ENCODE results near the gene FAF2. TPM values are rescaled to one million over a fixed set of nuclear protein-coding genes. Genes with fewer than 3 reads are reported as not detected.
"Not testable (repeated sequence)": the region's sequence is repeated elsewhere in the genome, so short reads cannot be mapped to it uniquely, and the experiment has no call there.

FAF2 gene
- total RNA-seq, 4 donors from 2014 or later = 25.3 to 27.7 (median 25.5) TPM

DNA sequence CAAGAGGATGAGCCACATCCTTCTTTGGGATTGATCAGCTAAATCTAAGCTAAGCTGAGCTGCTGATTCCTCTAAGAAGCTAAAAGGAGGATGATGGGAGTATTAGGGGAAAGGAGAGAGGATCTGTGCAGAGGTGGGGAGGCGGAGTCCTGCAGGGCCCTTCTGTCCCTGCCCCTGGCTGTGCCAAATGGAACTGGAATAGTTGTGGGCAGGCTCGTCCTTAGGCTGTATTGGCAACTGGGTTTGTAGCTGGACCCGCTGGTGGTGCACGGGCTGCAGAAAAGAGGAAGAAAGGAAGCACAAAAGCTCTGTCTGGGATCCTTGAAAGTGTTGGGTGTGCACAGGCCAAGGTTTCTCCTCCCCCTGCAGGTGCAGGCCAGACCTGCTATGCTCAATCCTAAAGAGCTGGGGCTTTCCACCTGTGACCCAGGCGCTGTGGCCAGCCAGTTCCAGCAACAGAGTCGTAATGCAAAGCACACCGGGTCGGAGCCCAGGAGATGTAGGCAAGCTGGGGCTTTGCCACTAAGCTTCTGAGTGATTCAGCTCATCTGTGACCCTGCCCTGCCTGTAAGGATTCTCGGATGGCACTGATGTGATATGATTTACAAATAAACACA lies 41.6 kb upstream of the FAF2 start:
- Histone ChIP-seq H3K9me3 (no peaks in the 10 kb centered on the region), H3K36me3 (peaks cover 0 to 77% of the 10 kb centered on the region in 2 donors), H3K27me3 (no peaks in the 10 kb centered on the region), H3K27ac (no peak overlapping the region), H3K4me1 (peaks cover 0 to 43% (median 4%) of the 10 kb centered on the region in 3 donors), H3K4me3 (no peak overlapping the region)
- ATAC-seq = no peak
- WGBS, 2 donors (ENCODE audit: low coverage in 1 of 2) = 73% methylated on average over 6 of the region's 9 CpGs; no CpG with 5 or more reads in 1 of the 2 donors
- no peak for TF ChIP-seq POLR2A (IDR thresholded peaks at IDR 0.05)
- TF ChIP-seq EP300 (IDR thresholded peaks at IDR 0.05) = no peak
- TF ChIP-seq, protein P1, sequence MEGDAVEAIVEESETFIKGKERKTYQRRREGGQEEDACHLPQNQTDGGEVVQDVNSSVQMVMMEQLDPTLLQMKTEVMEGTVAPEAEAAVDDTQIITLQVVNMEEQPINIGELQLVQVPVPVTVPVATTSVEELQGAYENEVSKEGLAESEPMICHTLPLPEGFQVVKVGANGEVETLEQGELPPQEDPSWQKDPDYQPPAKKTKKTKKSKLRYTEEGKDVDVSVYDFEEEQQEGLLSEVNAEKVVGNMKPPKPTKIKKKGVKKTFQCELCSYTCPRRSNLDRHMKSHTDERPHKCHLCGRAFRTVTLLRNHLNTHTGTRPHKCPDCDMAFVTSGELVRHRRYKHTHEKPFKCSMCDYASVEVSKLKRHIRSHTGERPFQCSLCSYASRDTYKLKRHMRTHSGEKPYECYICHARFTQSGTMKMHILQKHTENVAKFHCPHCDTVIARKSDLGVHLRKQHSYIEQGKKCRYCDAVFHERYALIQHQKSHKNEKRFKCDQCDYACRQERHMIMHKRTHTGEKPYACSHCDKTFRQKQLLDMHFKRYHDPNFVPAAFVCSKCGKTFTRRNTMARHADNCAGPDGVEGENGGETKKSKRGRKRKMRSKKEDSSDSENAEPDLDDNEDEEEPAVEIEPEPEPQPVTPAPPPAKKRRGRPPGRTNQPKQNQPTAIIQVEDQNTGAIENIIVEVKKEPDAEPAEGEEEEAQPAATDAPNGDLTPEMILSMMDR (IDR thresholded peaks at IDR 0.05) = no peak
- no peak for TF ChIP-seq POLR2AphosphoS5 (IDR thresholded peaks at IDR 0.05)

DNA sequence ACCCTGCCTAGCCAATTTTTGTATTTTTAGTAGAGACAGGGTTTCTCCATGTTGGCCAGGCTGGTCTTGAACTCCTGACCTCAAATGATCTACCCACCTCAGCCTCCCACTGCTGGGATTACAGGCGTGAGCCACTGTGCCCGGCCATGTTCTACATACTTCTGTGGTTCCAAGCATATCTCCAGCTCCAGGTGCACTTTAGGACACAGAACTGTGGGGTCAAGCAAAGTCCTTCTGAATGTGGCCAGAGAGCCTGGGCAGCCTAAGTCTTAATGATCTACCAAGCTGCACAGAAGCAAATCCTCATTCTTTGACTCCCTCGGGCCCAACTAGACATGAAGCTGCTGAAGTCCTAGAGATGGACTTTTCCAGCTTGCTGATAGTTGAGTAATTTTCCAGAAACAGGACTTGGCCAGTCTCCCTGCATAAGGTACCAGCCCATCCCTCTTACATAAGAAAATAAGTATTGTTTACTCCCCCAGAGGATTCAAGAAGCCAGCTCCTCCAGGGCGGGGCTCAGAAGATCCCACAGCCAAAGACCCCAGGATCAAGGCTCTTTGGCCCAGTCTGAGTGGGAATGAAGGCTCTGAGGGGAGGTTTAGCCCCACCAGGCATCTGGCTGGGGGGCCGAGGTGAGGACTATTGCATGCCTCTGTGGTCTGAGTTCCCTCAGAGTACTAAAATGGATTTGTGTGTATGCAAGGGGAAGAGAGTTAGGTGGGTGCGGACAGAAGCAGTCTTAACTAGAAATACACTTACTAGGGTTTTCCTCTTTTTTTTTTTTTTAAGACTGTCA lies 40.5 kb upstream of the FAF2 start:
- ATAC-seq = peak; percentile 71
- no peak for TF ChIP-seq POLR2AphosphoS5 (IDR thresholded peaks at IDR 0.05)
- TF ChIP-seq, protein P1 (IDR thresholded peaks at IDR 0.05) = no peak
- no peak for TF ChIP-seq EP300 (IDR thresholded peaks at IDR 0.05)
- no peak for TF ChIP-seq POLR2A (IDR thresholded peaks at IDR 0.05)
- Histone ChIP-seq H3K4me1 (peaks cover 0 to 48% (median 9%) of the 10 kb centered on the region in 3 donors), H3K36me3 (peaks cover 0 to 77% of the 10 kb centered on the region in 2 donors), H3K27ac (peak overlapping the region in 2 of 4 donors; percentile 15 to 53), H3K9me3 (no peaks in the 10 kb centered on the region), H3K4me3 (no peak overlapping the region), H3K27me3 (no peaks in the 10 kb centered on the region)
- 68 to 72% methylated on average over 3 to 5 of the region's 6 CpGs for whole genome bisulfite sequencing, 2 donors (ENCODE audit: low coverage in 1 of 2)

DNA sequence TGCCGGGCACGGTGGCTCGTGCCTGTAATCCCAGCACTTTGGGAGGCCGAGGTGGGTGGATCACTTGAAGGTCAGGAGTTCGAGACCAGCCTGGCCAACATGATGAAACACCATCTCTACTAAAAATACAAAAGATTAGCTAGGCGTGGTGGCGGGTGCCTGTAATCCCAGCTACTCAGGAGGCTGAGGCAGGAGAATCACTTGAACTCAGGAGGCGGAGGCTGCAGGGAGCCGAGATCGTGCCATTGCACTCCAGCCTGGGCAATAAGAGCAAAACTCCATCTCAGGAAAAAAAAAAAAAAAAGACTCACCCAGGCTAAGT lies 40.0 kb upstream of the FAF2 start:
- ATAC-seq, H3K4me3 ChIP-seq, H3K9me3 ChIP-seq, H3K27me3 ChIP-seq: not testable (repeated sequence)
- peak overlapping the region in 1 of 4 donors; percentile 53 for H3K27ac ChIP-seq
- peaks cover 0 to 77% of the 10 kb centered on the region in 2 donors for H3K36me3 ChIP-seq
- WGBS, 2 donors (ENCODE audit: low coverage in 1 of 2) = 56 to 60% methylated on average over 2 to 5 of the region's 10 CpGs
- peaks cover 0 to 48% (median 13%) of the 10 kb centered on the region in 3 donors for H3K4me1 ChIP-seq

DNA sequence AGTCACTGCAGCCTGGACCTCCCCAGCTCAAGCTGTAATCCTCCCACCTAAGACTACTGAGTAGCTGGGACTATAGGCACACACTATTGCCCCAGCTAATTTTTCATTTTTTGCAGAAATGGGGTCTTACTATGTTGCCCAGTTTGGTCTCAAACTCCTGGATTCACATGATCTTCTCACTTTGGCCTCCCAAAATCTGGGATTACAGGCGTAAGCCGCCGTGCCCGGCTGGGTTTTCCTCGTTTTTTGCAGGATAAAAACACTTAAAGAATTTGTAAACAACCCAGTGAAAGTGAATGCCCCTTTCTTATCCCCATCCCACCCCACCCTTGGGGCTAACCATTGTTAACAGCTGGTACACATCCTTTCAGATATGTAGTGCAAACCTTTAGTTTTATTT lies 39.6 kb upstream of the FAF2 start:
- H3K4me3 ChIP-seq = no peak overlapping the region
- H3K9me3 ChIP-seq = no peaks in the 10 kb centered on the region
- 74% methylated on average over 5 of the region's 5 CpGs; no CpG with 5 or more reads in 1 of the 2 donors for WGBS, 2 donors (ENCODE audit: low coverage in 1 of 2)
- H3K4me1 ChIP-seq = peaks cover 0 to 49% (median 17%) of the 10 kb centered on the region in 3 donors
- peak overlapping the region in 1 of 4 donors; percentile 53 for H3K27ac ChIP-seq
- TF ChIP-seq EP300 (IDR thresholded peaks at IDR 0.05) = no peak
- no peak for TF ChIP-seq POLR2AphosphoS5 (IDR thresholded peaks at IDR 0.05)
- TF ChIP-seq, protein P1 (IDR thresholded peaks at IDR 0.05) = no peak
- no peak for TF ChIP-seq POLR2A (IDR thresholded peaks at IDR 0.05)
- H3K36me3 ChIP-seq = peaks cover 0 to 74% of the 10 kb centered on the region in 2 donors
- no peaks in the 10 kb centered on the region for H3K27me3 ChIP-seq
- ATAC-seq = no peak

DNA sequence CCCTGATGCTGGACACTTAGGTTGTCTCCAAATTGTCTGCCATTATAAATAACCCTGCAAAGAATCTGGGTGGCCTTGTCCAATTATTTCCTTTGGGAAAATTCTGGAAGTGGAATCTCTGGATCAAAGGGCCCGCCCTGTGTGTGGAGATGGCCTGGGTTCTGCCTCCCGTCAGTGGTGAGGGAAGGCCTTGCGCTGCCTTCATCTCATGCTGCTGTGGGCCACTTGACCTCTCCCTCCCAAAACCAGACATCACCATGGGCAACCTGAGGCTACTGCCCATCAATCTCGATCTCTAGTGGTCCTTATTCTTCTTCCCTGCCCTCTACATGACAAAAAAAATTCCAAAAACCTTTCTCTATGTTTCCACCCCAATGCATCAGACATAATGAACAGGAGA lies 38.4 kb upstream of the FAF2 start:
- Histone ChIP-seq H3K27ac (no peak overlapping the region), H3K36me3 (peaks cover 0 to 62% of the 10 kb centered on the region in 2 donors), H3K4me1 (peaks cover 0 to 61% (median 25%) of the 10 kb centered on the region in 3 donors), H3K9me3 (no peaks in the 10 kb centered on the region), H3K27me3 (no peaks in the 10 kb centered on the region), H3K4me3 (no peak overlapping the region)
- 86% methylated on average over 3 of the region's 4 CpGs; no CpG with 5 or more reads in 1 of the 2 donors for WGBS, 2 donors (ENCODE audit: low coverage in 1 of 2)
- ATAC-seq = no peak
- TF ChIP-seq EP300 (IDR thresholded peaks at IDR 0.05) = no peak
- TF ChIP-seq POLR2AphosphoS5 (IDR thresholded peaks at IDR 0.05) = no peak
- TF ChIP-seq, protein P1 (IDR thresholded peaks at IDR 0.05) = no peak
- TF ChIP-seq POLR2A (IDR thresholded peaks at IDR 0.05) = no peak

Data from gastroesophageal sphincter (tissue), 4 donors.